HG02840 (cell line): Measurements from ENCODE around the gene MEGF11.

Source experiments
- ATAC-seq: cut with Tn5 transposase; IDR thresholded peaks from one replicate; pipeline ENCODE4 v1.9.1; 2021; ENCODE audit warnings: mild to moderate bottlenecking, moderate library complexity, moderate number of reproducible peaks; ENCODE audit not compliant: unreplicated experiment, low FRiP score

Gene MEGF11

DNA sequence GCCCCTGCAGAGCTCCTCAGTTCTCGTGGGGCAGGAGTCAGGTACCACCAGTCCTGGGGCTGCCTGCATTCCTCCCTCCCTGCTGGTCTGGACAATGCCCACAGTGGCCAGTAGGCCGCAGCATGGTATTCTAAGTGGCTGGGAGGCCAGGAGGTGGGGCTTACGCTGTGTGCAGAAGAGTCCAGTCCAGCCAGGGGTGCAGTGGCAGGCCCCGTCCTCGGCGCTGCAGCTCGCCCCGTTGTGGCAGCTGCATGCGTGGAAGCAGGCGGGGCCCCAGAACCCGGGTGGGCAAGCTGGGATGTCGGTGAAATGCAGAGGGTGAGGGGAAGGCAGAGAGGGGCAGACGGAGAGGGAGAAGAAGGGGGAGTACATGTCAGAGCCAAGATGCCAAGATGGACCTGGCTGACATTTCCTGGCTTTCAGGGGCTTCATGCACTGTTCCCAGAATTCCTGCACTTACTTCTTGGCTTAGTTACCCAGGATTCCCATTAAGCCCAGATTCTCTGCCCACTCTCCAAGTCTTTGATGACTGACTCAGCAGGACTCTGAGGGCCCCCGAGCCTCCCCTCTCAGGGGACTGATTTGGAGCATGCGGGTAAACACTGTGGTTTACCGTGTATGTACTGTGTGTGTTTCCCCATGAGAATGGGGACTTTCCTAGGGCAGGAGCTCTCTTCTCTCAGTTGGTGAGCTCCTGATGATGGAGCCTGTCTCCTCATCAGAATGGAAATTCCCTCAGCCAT, 336.7 kb downstream of the MEGF11 start:
- ATAC-seq = peak; percentile 54

DNA sequence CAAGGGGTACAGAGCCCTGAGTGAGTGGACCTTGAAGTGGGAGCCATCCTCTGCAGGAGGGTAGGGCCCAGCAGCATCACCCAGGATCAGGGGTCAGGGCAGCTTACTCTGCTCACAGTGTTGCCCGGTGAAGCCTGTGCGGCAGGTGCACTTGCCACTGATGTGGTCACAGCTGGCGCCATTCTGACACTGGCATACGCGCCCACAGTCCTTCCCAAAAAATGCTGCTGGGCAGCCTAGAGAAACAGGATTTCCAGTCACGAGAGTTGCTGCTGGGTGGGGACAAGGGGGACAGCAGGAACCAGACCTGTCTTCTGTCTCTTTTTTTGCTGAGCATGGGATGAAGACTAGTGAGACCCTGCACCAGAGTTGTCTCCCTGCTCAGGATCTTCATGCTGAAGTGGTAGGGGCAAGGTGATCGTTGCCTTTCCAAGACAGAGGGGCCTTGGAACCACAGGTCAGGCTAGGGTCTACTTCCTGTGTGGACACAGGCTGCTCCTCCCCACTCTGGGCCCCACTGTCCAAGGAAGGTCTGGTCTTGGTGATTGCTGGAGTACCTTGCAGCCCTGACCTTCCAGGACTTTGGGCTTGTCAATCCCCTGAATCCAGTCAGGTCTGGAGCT, 337.4 kb downstream of the MEGF11 start:
- ATAC-seq = no peak

DNA sequence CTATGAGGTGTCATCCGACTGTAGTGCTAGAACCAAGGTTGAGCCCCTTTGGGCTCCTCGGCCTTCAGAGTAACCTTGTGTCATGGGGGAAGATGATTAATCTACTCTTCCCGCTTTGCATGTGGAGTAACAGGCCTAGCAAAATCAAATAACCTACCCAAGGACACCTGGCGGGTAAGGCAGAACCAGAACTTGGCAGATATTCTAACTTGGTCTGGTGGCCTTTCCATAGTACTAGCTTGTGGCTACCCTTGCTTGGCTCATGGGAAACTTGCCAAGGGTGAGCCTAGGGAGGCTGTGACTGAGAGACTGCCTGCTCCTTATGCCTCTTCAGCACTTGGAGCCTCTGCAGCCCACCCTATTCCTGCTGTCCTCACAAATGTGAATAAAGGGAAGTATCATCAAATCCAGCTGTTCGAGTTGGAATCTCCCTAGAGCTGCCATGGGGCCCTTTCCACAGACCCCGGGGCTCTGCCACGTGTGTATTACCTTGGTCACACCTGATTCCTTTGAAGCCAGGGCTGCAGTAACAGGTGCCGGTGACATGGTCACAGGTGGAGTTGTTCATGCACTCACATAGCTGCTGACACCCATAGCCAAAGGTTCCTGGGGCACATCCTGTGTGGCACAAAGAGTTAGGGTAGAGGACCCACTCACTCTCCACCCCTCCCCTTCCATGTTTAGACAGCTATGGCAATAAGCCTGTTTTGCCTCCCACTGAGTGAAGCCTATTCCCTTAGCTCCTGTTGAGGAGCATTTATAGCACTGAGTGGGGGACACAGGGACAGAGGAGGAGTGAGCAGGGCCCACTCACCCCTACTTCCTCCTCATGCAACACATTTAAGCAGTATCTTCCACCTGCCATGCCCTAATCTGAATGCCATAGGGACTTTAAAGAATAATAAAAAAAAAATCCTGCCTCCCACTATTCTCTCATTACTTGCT, 338.3 kb downstream of the MEGF11 start:
- no peak for ATAC-seq

DNA sequence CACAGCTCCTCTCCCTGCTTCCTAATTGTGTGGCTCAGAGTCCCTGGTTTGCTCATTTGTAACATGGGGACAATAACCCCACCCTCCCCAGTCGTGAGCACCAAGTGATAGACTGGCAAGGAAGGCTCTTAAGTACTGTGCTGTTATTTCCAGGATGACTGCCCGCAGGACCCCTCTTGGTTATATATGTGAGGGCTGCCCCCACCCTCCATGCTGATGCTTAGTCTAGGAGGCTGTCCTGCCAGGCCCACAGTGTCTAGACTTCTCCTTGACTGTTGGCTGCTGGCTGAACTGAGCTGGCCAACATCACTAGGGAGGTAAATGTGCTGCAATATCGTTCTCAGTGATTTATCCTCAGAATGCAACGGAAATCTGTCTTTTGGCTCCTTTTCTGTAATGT, 339.2 kb downstream of the MEGF11 start:
- no peak for ATAC-seq

DNA sequence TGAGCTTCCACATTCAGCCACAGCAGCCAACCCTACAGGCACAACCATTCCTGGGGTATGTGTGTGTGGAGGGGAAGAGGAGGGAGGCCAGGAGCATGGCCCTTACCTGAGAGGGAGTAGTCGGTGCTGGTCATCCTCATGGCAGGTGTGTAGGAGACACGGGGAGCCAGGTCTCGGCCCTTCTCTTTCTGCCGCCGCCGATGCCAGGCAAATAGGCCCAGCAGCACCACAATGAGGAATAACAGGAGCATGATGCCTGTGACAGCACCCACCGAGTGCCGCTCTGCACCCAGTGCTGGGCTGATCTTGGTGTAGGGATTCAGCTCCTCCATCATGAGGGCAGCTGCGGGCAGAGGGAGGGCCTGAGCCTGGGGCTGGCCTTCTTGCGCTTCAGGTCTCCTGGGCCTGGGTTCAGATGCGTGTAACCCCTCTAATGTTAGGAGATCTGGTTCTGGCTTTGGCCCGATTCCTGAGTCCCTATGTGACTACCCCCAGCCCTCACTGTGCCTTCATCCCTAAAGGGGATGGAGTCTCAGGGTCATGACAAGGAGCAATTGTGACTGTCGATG, 339.8 kb downstream of the MEGF11 start:
- ATAC-seq = no peak

DNA sequence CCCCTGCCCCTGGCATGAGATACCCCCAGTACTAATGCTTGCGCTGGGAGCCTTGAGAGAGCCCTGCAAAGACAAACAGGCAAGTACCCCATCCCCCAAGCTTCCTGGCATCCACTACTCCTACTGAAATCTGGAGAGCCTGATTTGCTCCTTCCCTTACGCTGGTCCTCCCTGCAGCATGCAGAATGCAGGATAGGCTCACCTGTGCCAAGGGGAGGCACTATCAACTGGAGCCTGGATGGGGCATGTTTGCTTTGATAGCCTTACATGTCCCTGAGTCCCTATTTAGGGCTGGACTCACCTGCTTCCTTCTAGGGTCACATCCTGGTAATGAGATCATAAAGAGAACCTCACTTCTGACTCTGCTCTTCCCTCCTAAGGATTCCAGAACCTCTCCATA, 341.3 kb downstream of the MEGF11 start:
- no peak for ATAC-seq

DNA sequence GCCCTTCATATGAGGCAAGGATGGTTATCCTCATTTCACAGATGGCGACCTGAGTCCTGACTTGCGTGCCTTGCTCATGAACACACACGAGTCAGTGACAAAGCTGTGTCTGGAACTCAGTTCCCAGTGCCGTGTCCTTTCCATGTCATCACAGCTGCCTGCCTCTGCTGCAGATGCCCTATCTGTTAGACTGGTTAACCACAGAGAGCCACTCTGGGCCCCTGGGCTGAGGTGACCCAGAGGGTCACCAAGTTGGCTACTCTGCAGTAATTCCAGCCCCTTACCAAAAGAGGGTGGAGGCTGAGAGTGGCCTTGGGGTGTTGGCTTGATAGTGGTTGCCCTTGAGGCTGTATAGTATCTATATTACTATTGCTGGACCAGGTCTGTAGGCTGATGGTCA, 343.2 kb downstream of the MEGF11 start:
- ATAC-seq = no peak

DNA sequence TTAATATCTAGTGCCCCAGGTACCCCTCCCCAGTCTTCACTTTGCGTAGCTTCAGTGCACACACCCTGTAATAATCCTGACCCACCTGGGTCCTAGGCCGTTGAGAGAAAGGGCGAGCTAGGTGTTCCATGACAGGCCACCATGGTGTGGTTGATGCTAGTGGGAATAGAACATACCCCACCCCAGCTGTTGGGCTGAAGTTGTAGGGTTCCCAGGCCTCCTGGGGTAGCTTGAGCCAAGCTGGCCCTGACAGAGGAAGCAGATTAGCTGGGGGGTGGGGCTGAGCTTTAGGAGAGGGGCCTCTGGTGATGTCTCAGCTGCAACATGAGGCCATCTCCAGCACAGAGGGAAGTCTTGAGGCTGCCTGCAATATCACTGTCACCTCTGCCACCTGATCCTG, 343.7 kb downstream of the MEGF11 start:
- ATAC-seq = no peak

DNA sequence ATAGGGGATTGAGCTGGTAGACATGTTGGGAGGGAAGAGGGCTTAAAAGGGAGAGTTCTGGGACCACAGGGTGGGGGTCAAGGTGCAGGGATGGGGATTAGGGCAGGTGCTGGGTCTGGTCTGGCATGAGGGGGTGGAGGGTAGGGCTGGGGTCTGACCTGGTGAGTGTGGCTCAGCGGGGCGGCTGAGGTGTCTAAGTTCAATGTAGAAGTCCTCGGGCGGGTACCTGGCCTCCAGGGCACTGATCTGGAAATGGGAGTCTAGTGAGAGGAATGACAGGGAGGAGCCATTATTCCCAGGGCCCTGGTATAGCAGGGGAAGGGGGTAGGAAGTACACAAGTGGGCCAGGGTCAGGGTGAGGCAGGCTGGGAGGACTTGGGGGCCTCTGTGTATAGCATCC, 344.7 kb downstream of the MEGF11 start:
- ATAC-seq = no peak

DNA sequence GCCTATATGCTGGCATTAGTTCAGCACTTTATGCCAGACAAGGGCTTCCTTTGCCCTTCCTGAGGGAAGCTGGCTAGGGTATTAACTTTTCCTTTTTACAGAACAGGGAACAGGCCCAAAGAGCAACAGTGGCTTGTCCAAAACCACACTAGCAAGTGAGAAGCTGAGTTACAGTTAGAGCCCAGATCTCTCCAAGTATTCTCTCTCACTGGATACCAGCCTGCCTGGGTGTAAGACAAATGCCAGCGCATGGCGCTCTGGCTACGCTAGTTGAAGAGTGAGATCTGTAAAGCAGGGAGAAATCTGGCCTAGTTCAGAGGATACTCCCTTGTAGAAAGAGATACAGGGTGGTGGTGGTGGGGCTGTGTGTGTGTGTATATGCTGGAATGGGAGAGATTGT, 345.9 kb downstream of the MEGF11 start:
- ATAC-seq = no peak

DNA sequence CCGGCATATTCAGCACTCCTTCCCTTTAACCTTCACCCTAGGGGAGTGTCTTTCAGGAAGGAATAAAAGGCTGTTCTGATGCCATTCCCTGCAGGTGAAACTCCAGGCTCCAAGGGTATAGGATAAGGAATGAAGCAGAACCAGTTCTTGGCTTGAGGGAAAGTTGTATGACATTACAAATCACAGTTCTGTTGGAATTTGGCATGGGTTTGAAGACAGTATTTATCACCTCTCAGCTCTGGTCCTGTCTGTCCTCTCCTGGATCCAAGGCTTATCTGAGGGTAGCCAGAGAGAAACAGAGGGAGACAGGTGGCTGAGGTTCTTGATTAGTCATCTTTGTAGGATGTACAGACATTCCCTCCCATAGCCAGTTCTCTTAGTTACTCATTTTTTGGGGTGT, 347.2 kb downstream of the MEGF11 start:
- ATAC-seq = no peak

DNA sequence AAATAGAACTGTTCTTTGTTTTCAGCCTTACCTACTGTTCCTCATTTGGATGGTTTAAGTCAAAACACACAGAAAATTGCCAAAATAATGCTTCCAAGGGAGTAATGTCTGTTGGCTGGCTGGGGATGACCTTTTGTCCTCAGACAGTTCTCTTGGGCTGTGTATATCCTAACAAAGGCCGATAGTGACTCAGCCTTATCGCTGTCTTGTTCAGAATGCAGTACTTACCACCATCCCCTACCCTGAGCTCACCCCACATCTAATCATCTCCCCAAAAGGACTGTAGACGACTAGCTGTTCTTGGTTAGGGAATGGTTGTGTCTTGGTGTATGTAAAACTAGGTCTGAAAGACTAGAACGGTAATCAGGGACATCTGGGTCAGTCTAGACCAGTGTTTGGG, 349.2 kb downstream of the MEGF11 start:
- no peak for ATAC-seq

DNA sequence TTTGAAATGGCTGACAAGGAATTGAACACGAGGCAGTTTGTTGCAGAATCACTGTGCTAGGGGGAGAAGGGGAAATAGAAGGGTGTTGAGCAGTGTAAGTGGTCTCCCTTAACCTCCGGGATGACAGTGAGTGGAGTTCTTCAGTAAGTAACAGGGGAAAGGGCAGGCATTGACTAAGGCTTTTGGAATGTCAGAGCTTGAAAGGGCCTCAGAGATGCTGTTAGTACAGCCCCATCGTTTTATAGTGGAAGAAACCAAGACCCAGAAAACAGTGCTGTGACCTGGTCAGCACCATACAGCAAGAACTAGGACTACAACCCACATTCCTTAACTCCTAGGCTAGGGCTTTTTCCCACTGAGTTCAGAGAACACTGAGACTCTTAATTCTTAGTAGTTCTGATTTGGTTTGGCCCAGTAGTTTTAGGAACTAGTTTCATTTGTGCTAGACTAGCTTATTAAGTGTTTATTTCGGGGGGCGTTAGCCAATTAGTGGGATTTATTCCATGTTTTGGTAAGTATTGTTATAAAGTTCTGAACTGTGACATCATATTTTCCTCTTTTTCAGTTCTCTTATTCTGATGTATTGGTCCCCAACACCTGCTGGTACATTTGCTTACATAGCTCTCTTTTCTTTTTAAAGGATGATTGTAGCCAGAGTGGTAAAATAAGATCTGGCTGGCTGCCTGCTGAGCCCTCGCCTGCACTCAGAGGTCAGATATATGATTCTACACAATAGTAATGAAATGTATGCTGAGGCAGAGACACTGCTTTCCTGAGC, 350.1 kb downstream of the MEGF11 start:
- no peak for ATAC-seq

DNA sequence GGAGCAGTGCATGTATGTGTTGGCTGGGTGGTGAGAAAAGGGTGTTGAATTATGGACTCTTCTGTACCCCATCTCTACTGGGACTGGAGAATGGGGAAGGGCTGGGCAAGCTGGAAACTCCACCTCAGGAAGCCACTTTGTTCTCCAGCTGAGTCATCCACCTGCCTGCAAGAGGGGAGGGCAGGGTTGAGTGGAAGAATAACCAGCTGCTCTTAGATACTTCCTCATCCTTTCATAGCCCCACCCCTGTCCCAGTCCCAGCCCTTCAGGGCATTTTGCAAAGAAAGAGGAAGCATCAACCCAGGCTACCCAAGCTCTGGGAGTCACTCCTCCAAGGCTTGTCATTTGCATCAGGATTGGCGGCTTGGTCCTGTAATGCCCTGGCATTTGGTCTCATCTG, 351.2 kb downstream of the MEGF11 start:
- no peak for ATAC-seq

DNA sequence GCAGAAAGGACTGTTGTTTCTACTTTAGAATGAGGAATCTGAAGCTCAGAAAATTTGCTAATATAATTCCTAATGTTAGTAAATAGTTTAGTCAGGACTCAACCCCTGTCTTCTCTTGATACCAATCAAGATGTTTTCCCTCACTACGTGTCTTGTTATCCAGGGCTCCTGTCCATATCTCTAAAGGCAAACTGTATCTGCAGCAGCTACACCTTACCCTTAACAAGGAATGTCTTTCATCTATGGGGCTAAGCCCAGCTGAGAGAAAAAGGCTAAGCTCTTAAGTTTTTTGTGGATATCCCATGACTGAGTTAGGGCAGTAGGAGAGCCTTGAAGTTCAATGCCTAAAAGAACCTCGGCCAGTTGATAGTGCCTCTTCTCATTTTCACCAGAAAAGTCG, 351.7 kb downstream of the MEGF11 start:
- ATAC-seq = no peak

DNA sequence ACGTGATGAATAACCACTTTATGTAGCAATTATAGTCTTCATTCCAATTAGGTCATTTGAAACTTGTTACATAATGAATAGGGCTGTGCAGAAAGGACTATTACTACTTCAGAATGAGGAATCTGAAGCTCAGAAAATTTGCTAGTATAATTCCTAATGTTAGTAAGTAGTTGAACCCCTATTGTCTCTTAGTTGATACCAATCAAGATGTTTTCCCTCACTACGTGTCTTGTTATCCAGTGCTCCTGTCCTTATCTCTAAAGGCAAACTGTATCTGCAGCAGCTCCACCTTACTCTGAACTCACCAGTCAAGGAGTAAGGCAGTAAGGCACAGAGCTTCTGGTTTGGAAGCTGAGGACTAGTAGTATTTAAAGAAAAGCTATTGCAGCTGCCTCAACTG, 352.2 kb downstream of the MEGF11 start:
- no peak for ATAC-seq

DNA sequence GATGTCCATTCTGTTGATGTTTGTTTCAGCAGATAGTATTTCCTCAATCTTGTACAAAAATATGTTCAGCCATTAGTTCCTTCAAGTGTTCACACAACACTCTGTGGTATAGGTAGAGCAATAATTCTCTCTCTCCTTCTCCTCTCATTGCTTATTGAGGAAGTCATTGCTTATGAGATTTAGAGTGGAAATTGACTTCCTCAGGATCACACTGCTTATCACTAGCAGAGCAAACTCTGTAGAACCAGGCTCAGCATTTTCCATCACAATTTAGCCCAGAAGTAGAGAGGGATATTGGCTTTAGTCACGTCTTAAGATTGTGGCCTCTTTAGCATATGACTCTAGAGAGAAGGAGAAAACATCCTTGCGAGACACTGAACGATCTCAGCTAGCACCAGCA, 353.1 kb downstream of the MEGF11 start:
- ATAC-seq = no peak

DNA sequence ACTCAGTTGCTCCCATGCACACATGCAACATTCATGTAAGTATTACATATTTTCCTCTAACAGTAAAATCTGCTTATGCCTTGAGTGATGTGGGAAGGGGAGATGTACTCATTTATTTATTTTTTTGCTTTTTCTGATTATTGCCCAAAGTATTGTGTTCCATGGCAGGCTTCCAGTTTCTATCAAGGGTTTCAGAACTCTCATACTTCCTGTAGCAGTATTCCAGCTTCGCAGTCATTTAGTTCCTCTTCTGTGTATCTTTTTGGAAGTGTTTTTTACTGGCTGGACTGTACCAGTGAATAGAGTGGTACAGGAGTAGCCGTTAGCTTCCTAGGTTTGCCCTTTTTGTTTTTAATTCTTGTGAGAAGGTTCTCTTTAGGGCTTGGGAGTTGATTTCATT, 357.3 kb downstream of the MEGF11 start:
- ATAC-seq = no peak

DNA sequence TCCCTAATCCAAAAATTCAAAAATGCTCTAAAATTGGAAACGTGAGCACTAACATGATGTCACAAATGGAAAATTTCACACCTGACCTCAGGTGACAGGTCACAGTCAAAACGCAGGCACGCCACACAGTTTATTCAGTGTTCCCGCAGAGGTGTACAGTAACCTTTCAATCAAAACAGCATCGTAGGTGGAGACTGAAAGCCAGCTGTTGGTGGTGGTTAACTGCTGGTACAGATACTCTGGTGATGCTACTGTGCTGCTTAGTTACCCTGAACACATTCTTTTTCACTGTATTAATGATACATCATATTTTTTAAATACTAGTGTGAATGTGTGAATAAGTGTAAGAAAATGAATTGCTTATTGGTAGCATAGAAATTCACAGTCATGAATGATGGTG, 360.5 kb downstream of the MEGF11 start:
- ATAC-seq = no peak

DNA sequence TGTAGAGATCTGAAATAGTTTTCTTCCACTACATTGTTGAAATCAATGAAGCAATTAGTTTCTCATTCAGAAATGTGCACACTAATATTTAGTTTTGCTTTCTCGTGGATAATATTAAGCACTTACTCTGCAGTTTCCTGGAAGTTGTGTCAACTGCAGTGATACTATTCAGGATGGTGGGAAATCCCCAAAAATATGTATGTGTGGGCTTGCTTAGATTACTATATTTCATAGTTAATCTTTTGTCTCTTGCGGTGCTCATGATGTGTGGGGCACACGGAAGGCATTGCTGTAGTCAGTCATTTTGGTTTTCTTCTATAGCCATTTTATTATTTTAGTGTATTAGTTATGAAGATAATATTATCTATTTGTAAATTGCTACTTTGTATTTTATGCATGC, 364.6 kb downstream of the MEGF11 start:
- no peak for ATAC-seq
